GM15510 (cell line): ENCODE results near the gene ZBTB11.

Experiments
- POLR2A ChIP-seq: IDR thresholded peaks from 3 replicates; pipeline ENCODE4 v1.6.1; 2011; ENCODE audit warnings: borderline replicate concordance; ENCODE audit not compliant: insufficient read length; ENCODE audit errors: extremely low read depth

The ZBTB11 gene

DNA sequence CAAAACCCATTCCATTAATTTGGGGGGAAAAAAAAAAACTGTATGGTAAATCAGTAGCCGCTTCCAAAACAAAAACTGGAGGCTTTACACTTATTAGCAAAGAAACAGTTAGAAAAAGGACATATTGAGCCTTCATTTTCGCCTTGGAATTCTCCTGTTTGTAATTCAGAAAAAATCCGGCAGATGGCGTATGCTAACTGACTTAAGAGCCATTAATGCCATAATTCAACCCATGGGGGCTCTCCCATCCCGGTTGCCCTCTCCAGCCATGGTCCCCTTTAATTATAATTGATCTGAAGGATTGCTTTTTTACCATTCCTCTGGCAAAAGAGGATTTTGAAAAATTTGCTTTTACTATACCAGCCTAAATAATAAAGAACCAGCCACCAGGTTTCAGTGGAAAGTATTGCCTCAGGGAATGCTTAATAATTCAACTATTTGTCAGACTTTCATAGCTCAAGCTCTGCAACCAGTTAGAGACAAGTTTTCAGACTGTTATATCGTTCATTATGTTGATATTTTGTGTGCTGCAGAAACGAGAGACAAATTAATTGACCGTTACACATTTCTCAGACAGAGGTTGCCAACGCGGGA lies 18.9 kb upstream of the ZBTB11 start:
- TF ChIP-seq POLR2A, result no peak

DNA sequence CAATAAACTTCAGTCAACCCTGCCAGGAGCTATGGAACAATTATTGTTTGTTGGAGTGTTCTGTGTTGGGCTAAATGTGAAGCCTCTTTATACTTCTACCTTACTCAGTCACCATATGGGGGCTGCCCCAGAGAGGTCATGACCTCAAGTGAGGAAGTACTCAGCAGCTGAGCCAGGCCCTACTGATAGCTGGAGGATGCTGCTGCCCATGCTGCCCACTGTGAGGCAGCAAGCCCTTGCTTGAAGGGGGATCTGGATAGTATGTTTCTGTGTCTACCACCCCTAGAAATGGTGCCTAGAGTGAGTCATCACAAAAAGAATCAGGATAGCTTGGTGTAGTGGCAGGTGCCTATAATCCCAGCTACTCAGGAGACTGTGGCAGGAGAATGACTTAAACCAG lies 14.0 kb upstream of the ZBTB11 start:
- TF ChIP-seq POLR2A, result no peak

DNA sequence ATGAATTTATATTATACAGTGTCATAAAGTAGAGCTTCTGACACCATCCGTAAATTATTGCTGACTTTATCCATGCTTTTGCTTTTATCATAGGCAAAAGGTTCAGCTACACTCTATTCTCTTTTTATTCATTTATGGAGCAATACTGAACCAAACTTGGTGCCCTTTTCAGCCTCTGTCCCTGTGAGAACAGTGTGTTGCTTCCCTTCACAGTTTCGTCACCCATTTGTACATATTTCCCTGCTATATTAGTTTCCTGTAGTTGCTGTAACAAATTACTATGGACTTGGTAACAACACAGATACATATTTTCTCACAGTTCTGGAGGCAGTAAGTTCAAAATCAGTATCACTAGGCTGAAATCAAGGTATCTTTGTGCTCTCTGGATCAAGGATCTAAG lies 12.4 kb upstream of the ZBTB11 start:
- TF ChIP-seq POLR2A, result no peak

DNA sequence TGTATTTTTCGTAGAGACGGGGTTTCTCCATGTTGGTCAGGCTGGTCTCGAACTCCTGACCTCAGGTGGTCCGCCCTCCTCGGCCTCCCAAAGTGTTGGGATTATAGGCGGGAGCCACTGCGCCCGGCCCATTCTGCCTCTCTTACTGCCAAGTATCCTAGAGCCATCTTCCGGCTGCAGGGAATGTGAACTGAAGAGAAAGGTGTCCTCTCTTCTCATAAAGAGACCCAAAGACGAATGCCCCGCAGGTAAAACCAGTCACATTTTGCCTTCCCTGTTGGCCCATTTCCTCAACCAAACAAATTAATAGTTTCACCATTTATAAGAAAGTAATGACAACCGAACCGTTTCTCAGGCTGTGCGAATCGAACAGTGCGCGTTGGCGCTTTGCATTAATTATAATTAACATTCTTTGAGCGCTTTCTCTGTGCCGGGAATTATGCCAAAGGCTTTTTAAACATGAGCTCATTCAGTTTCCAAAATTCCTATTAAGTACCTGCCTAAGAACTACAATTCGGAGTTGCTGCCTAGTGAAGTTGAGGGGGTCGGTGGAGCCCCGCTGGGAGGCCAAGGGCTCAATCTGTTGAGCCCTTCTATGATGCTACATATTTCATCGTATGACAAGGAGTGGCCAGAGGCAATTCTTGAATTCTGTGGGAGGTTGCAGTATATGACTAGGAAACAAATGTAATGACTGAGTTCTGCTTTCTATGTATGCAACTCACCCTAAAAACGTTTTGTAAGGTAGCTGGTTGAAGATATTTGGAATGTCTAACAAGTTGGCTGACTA lies 10.4 kb upstream of the ZBTB11 start:
- no peak for TF ChIP-seq POLR2A

DNA sequence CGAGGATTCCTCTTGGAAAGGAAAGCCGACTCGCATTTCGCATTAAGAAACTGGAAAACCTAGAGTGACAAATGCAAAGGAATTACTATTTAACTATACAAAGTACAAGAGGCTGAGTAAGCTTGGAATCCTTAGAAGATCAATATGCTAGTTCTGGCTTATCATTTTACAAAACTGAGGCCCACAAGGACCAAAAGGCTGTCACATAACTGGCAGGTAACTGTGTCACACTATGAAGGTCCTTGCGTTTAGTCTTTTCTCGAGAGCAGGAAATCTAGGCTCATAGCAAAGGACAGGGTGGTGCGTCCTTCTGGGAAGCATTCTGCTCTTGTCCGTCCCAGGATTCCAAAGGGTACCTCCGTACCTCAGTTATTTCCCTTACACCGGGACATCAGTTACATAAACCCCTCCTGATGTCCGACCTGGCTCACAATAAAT lies 9.0 kb upstream of the ZBTB11 start:
- no peak for TF ChIP-seq POLR2A

DNA sequence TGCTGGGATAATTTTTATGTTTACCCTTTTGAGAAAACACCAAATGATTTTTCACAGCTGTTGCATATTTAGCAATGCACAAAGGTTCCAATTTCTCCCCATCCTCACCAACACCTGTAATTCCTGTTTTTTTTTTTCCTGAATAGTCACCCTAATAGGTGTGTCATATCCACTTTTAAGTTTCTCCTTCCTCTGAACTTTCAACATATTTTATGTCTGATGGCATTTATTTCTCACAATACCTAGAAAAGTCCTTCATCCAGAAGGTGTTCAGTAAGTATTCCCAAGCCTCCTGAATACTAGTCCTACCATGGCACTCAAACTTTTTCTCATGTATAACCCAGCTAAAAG lies 8.1 kb upstream of the ZBTB11 start:
- TF ChIP-seq POLR2A, result no peak

DNA sequence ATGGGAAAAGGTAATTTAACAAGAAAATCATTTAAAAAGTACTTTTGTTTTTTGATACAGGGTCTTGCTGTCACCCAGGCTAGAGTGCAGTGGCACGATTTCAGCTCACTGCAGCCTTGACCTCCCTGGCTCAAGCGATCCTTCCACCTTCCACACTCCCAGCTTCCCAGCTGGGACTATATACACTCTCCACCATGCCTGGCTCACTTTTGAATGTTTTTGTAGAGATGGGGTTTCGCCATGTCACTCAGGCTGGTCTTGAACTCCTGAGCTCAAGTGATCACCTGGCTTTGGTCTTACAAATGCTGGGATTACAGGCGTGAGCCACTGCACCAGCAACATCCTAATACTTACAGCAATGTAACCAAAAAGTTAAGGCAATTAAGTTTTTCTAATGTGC lies 3.5 kb upstream of the ZBTB11 start:
- no peak for TF ChIP-seq POLR2A

DNA sequence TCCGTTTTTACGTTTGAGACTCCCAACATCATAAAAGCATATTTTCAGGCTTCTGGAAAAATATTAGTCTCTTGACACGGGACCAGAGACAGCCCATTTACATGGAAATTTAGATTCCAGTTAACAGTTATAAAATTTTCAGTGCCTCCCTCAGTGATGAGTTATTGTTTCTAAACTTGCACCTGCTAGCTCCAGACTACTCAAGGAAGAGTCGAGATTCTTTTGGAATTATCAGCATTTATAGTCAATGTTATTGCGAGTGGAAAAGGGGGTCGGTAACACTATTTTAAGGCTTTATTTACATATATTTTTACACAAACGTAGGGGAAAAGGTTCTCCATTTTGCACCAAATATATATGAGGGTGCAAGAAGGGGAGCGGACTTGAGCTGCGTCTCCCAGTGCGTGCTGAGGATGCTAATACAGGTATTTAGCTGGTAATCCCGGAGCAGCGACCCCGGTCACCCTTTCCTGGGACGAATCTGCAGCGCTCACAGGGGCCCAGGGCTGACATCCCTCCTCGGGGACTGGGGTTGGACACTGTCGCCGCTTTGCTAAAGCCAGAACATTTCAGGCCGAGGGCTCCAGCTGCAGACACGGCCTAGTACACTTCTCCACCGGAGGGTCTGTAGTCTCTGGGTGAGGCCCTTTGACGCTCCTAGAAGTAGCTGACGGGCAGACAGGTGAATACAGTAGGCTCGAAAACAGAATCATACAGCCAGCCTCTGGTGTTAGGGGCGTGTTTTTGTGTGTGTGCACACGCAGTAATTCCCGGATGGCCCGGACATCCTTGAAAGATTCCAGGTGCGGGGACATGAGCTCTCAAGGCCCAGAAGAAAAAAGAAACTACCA lies 729 bp upstream of the ZBTB11 start:
- TF ChIP-seq POLR2A, result no peak

DNA sequence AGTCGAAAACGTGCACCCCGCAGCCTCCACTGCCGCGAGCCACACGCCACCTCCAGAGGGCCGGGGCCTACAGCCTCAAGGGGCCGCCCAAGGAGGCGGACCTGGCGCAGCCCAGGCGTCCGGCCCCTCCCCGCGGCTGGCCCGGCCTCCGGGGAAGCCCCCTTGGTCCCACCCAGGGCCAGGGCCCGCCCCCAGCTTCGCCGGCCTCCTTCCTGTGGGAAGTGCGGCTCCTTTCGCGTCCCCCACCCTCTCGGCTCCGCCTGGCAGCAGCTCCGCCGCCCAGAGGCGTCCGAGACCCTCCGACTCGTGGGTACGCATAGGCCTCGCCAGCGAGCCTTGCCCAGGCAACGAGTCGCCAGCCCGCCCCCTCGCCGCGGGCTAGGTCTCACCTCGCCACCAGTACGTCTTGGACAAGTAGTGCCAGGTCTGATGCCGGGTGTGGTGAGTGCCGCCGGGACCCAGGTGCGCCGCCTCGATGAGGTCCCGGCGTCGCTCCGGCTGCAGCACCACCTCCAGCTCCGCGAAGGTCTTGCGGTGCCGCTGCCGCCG lies 642 bp downstream of the ZBTB11 start:
- peak; percentile 67 for TF ChIP-seq POLR2A

DNA sequence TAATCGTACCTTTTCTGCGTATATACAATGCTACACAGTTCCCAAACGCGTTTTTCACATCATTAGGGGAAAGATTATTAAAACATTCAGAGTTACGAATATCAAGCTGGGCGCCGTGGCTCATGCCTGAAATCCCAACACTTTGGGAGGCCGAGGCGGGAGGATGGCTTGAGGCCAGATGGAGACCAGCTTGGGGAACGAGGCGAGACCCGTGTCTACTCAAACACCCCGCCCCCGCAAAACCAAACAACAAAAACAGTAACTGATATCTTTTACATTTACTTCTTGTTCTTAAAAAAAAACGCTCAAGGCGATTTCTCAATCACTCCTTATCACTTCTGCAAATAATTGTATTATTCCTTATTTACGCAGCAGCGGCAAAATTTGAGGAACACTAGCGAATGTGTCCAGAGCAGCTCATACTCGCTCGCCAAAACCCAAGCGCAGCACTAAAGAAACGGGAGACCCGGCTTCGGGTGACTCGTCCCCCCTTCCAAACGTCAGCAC lies 1.2 kb downstream of the ZBTB11 start:
- no peak for TF ChIP-seq POLR2A

DNA sequence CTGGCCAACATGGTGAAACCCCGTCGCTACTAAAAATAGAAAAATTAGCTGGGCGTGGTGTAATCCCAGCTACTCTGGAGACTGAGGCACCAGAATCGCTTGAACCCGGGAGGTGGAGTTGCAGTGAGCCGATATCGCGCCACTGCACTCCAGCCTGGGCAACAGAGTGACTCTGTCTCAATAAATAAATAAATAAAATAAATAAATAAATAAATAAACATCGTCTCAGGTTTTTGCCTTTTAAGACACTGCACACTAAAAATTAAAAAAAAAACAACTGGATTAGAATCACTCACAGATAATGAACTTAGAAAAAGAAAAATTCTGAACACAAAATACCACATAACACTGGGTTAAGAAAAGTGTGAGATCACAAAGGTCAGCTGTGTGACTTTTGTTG lies 2.4 kb downstream of the ZBTB11 start:
- no peak for TF ChIP-seq POLR2A

DNA sequence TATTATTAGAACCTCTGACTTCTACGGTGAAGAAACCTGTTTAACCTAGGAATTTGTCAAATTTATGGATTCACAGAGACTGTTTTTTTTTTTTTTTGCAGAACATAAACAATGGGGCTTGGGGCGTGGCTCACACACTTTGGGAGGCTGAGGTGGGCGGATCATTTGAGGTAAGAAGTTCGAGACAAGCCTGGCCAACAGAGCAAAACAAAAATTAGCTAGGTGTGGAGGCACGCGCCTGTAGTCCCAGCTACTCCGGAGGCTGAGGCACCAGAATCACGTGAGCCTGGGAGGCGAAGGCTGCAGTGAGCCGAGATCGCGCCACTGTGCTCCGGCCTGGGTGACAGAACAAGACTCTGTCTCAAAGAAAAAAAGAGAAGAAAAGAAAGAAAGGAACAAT lies 3.0 kb downstream of the ZBTB11 start:
- TF ChIP-seq POLR2A, result no peak

DNA sequence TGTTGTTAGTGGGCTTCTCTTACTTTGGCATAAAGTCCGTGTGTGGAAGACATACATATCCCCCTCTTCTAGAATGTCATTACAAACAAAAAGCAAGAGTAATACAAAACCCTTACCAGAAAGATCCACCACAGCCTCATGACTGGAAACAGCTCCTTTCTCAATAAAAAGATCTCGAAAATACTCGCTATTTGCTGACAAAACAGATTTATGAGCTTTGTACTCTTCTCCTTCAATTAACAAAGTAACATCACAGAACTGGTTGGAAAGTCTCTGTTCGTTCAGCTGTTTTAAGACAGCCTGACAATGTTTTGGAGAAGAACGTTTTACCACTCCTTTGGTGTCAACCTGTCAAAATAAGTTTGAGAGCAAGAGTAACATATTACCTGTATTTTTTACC lies 5.9 kb downstream of the ZBTB11 start:
- TF ChIP-seq POLR2A, result no peak

DNA sequence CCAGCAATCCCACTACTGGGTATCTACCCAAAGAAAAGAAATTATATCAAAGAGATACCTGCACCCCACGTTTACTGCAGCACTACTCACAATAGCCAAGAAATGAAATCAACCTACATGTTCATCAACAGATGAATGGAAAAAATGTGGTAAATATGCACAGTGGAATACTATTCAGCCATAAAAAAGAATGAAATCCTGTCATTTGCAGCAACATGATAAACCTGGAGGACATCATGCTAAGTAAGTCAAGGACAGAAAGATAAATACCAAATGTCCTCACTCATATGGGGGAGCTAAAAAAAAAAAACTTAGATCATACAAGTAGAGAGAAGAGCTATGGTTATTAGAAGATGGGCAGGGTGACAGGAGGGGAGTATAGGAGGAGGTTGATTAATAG lies 9.1 kb downstream of the ZBTB11 start:
- TF ChIP-seq POLR2A, result no peak

DNA sequence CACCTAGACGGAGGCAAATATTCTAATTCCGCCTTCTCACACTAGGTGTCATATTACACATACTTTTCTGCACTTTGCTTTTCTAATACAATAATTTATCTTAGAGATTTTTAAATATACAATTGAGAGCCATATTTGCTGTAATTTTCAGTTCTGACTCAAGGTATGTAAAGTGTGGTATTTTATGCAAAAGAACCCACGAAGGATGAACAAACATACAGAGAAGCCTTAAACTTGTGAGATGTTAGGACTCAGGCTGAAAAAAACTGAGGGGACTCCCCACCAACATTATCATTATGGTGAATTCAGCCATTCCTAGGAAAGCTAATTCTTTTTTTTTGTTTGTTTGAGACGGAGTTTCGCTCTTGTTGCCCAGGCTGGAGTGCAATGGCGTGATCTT lies 9.6 kb downstream of the ZBTB11 start:
- no peak for TF ChIP-seq POLR2A

DNA sequence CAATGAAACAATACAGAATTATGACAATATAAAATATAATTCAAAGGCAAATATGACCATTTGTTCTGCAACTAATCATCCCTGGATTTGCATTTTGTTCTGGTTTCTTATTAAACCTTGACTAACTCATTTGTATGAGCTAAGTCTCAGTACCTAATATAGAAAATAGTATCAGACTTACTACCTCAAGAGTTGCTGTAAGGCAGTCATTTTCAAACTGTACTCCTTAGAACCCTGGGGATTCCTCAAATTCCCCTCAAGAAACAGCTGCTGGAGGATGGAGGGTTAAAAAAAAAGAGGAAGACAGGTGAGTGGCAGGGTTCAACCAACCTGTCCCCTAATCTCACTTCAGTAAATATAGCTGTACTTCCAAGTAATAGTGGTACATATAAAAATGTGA lies 11.1 kb downstream of the ZBTB11 start:
- no peak for TF ChIP-seq POLR2A

DNA sequence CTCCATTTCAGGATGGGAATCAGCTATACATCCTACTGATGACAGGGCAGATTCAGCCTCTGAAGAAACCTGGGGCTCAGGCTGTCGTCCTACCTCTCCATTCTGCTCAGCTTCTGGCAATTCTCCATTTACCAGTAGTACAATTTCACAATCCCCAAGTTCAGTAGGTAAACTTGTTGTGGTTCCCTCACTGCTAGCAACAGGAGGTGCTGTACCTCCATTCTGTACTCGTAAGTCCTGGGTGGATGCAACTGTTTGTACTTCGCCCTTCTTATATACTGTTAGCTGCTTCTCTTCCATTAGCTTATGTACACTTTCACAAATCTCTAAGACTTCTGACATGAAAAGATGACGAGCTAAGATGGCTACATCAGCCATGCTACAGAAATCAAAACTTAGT lies 11.6 kb downstream of the ZBTB11 start:
- no peak for TF ChIP-seq POLR2A
